Skin epidermis (tissue), 12 donors: ENCODE results near the gene SYNDIG1.
"Not testable (repeated sequence)": the region's sequence is repeated elsewhere in the genome, so short reads cannot be mapped to it uniquely, and the experiment has no call there.

ENCODE experiments used
- H3K27ac ChIP-seq, 21 experiments: fragments of 200-600 bp; sonication (generic) in 11 of 21; one replicate each; pipeline ENCODE4 v1.5.0; 2020; ENCODE audit warnings: mild to moderate bottlenecking in 3 of 21, inconsistent platforms in 2 of 21, moderate library complexity in 2 of 21
- H3K4me3 ChIP-seq, 7 experiments: fragments of 200-600 bp; sonication (generic) in 2 of 7; one replicate each; pipeline ENCODE4 v1.5.0; 2020; ENCODE audit warnings: inconsistent platforms in 2 of 7, mild to moderate bottlenecking in 2 of 7, moderate library complexity in 1 of 7

The SYNDIG1 gene

GRCh38 chr20:24617757-24618450, 148.5 kb downstream of the SYNDIG1 start:
- Histone ChIP-seq H3K27ac (no peak overlapping the region), H3K4me3 (no peak overlapping the region)

- Histone ChIP-seq H3K4me3 (no peak overlapping the region), H3K27ac (no peak overlapping the region)
These were observed 149.3 kb downstream of the SYNDIG1 start for GRCh38 chr20:24618739-24619138.

- Histone ChIP-seq H3K4me3 (no peak overlapping the region), H3K27ac (no peak overlapping the region)
These were observed 149.8 kb downstream of the SYNDIG1 start for GRCh38 chr20:24619212-24619611.

- no peak overlapping the region for H3K4me3 ChIP-seq
These were observed 151.6 kb downstream of the SYNDIG1 start for GRCh38 chr20:24620937-24621519.

GRCh38 chr20:24622856-24623255, 153.4 kb downstream of the SYNDIG1 start:
- H3K27ac ChIP-seq: no peak overlapping the region

More at GRCh38 chr20:24620937-24621519, 151.6 kb downstream of the SYNDIG1 start:
- no peak overlapping the region for H3K27ac ChIP-seq

GRCh38 chr20:24626141-24626540, 156.7 kb downstream of the SYNDIG1 start:
- H3K27ac ChIP-seq, H3K4me3 ChIP-seq: not testable (repeated sequence)

More at GRCh38 chr20:24622856-24623255, 153.4 kb downstream of the SYNDIG1 start:
- no peak overlapping the region for H3K4me3 ChIP-seq

GRCh38 chr20:24627291-24627690, 157.9 kb downstream of the SYNDIG1 start:
- Histone ChIP-seq H3K27ac (no peak overlapping the region), H3K4me3 (no peak overlapping the region)

- Histone ChIP-seq H3K27ac (no peak overlapping the region), H3K4me3 (no peak overlapping the region)
These were observed 158.5 kb downstream of the SYNDIG1 start for GRCh38 chr20:24627926-24628325.

GRCh38 chr20:24628985-24629384, 159.6 kb downstream of the SYNDIG1 start:
- no peak overlapping the region for H3K4me3 ChIP-seq
- no peak overlapping the region for H3K27ac ChIP-seq

- Histone ChIP-seq H3K4me3 (no peak overlapping the region), H3K27ac (no peak overlapping the region)
These were observed 160.2 kb downstream of the SYNDIG1 start for GRCh38 chr20:24629668-24630067.

- Histone ChIP-seq H3K27ac (no peak overlapping the region), H3K4me3 (no peak overlapping the region)
These were observed 161.2 kb downstream of the SYNDIG1 start for GRCh38 chr20:24630486-24631172.

GRCh38 chr20:24631173-24631505, 161.7 kb downstream of the SYNDIG1 start:
- no peak overlapping the region for H3K27ac ChIP-seq
- H3K4me3 ChIP-seq: no peak overlapping the region

GRCh38 chr20:24632581-24632980, 163.2 kb downstream of the SYNDIG1 start:
- no peak overlapping the region for H3K4me3 ChIP-seq

GRCh38 chr20:24633026-24633425, 163.6 kb downstream of the SYNDIG1 start:
- no peak overlapping the region for H3K27ac ChIP-seq
- no peak overlapping the region for H3K4me3 ChIP-seq

More at GRCh38 chr20:24632581-24632980, 163.2 kb downstream of the SYNDIG1 start:
- no peak overlapping the region for H3K27ac ChIP-seq

GRCh38 chr20:24633521-24633920, 164.1 kb downstream of the SYNDIG1 start:
- H3K27ac ChIP-seq: no peak overlapping the region
- H3K4me3 ChIP-seq: no peak overlapping the region

- no peak overlapping the region for H3K27ac ChIP-seq
- no peak overlapping the region for H3K4me3 ChIP-seq
These were observed 165.4 kb downstream of the SYNDIG1 start for GRCh38 chr20:24634855-24635254.

GRCh38 chr20:24636626-24637025, 167.2 kb downstream of the SYNDIG1 start:
- Histone ChIP-seq H3K4me3 (no peak overlapping the region), H3K27ac (no peak overlapping the region)

- H3K27ac ChIP-seq: no peak overlapping the region
- no peak overlapping the region for H3K4me3 ChIP-seq
These were observed 167.7 kb downstream of the SYNDIG1 start for GRCh38 chr20:24637087-24637486.

GRCh38 chr20:24637941-24638340, 168.5 kb downstream of the SYNDIG1 start:
- H3K4me3 ChIP-seq: no peak overlapping the region

GRCh38 chr20:24638591-24639548, 169.4 kb downstream of the SYNDIG1 start:
- no peak overlapping the region for H3K4me3 ChIP-seq

More at GRCh38 chr20:24637941-24638340, 168.5 kb downstream of the SYNDIG1 start:
- H3K27ac ChIP-seq: no peak overlapping the region

More at GRCh38 chr20:24638591-24639548, 169.4 kb downstream of the SYNDIG1 start:
- no peak overlapping the region for H3K27ac ChIP-seq
